Panc1 (cell line): ENCODE data around the gene VAC14. TPM values are rescaled to one million over a fixed set of nuclear protein-coding genes. Genes with fewer than 3 reads are reported as not detected.

Experiments used
- ATAC-seq: fragments of 200-7000 bp; cut with Tn5 transposase; 2 replicates; pipeline ENCODE4 v1.9.1; 2020; ENCODE audit warnings: mild to moderate bottlenecking, moderate library complexity
- BruUV-seq: library from RNA; stranded (reverse); fragments of 400-500 nt; replicated peaks from 2 replicates; lab custom pipeline; 2021; lab: Mats Ljungman, UMichigan
- CTCF ChIA-PET: fragments of 300-600 bp; sonication (Branson Sonifier 250); formaldehyde crosslinking; loops from one replicate; lab custom pipeline; 2022; ENCODE audit warnings: antibody characterized with exemption; lab: Charles Lee
- POLR2A ChIA-PET: fragments of 300-600 bp; sonication (Branson Sonifier 250); formaldehyde crosslinking; loops from one replicate; lab custom pipeline; 2022; ENCODE audit warnings: antibody characterized with exemption; lab: Charles Lee
- DNase-seq: peaks from one replicate; pipeline ENCODE4 v3.0.0-alpha.2; 2010; ENCODE audit warnings: low read depth, low spot score
- H3K27ac ChIP-seq: 2 replicates; pipeline ENCODE4 v1.5.1; 2011; ENCODE audit warnings: mild to moderate bottlenecking, low read length, inconsistent platforms
- H3K27me3 ChIP-seq: fragments of 200-500 bp; sonication (Bioruptor generic); 2 replicates; pipeline ENCODE4 v1.6.0; 2014; ENCODE audit warnings: low read length, inconsistent platforms; ENCODE audit not compliant: control insufficient read depth, insufficient read depth
- H3K36me3 ChIP-seq: fragments of 200-500 bp; sonication (Bioruptor generic); 2 replicates; pipeline ENCODE4 v1.5.1; 2014; ENCODE audit warnings: inconsistent platforms, mild to moderate bottlenecking, low read length, moderate library complexity; ENCODE audit not compliant: control insufficient read depth, insufficient read depth
- H3K4me1 ChIP-seq: 2 replicates; pipeline ENCODE4 v1.5.1; 2011; ENCODE audit warnings: inconsistent platforms, mild to moderate bottlenecking, low read length, moderate library complexity; ENCODE audit not compliant: control insufficient read depth, insufficient read depth
- H3K4me3 ChIP-seq, 2 experiments: 2 replicates each; pipeline ENCODE4 v1.5.1; 2011 to 2012; ENCODE audit warnings: low read depth in 2 of 2, low read length in 2 of 2, mild to moderate bottlenecking in 2 of 2, inconsistent platforms in 1 of 2, moderate library complexity in 1 of 2
- H3K9me3 ChIP-seq: fragments of 200-500 bp; sonication (Bioruptor generic); 2 replicates; pipeline ENCODE4 v1.5.1; 2014; ENCODE audit warnings: low read depth, mild to moderate bottlenecking, inconsistent platforms, low read length, moderate library complexity; ENCODE audit not compliant: control insufficient read depth, insufficient read depth
- CTCF ChIP-seq: fragments of 450-650 bp; IDR thresholded peaks from 2 replicates; pipeline ENCODE4 v1.5.1; 2017; ENCODE audit warnings: mild to moderate bottlenecking
- POLR2AphosphoS5 ChIP-seq: IDR thresholded peaks from 2 replicates; pipeline ENCODE4 v1.6.1; 2012; ENCODE audit warnings: mild to moderate bottlenecking, low read depth, low read length, moderate library complexity
- REST ChIP-seq, 2 experiments: IDR thresholded peaks; 2 replicates each; pipeline ENCODE4 v1.6.1; 2011 to 2012; ENCODE audit warnings: low read depth in 2 of 2, control low read depth in 1 of 2, low read length in 1 of 2, mild to moderate bottlenecking in 1 of 2, moderate library complexity in 1 of 2; ENCODE audit not compliant: insufficient read depth in 1 of 2
- SIN3A ChIP-seq: IDR thresholded peaks from 2 replicates; pipeline ENCODE4 v1.6.1; 2012; ENCODE audit warnings: low read depth, mild to moderate bottlenecking, low read length, moderate library complexity, borderline replicate concordance; ENCODE audit not compliant: insufficient read depth
- TCF7L2 ChIP-seq: IDR thresholded peaks from 2 replicates; pipeline ENCODE4 v1.6.1; 2011; ENCODE audit warnings: mild to moderate bottlenecking, low read depth, low read length, inconsistent platforms
- in situ Hi-C: cut with HindIII; loops from 2 replicates; pipeline ENCODE4 v1.10.0; 2016; ENCODE audit warnings: low sequenced_read_pairs, low pct_unique_long_range_greater_than_20kb
- intact Hi-C: fragments of 100-400 bp; cut with micrococcal nuclease; formaldehyde crosslinking; loops from one replicate; pipeline ENCODE4 v1.10.0; 2022; ENCODE audit not compliant: unreplicated experiment
- total RNA-seq: library from RNA; stranded (reverse); gene quantifications from one replicate; pipeline ENCODE4 v1.2.1, GENCODE V29; 2021; ENCODE audit not compliant: unreplicated experiment

Gene VAC14
- total RNA-seq, 1 experiment from 2014 or later = 37.9 TPM

GRCh38 chr16:70656065-70656711 is 144.8 kb downstream of the VAC14 start:
- in situ Hi-C loops (no loop called here), intact Hi-C loops (loop anchor here (10.0 kb wide), 1 partner anchor 81 kb away; no protein-coding TSS in a partner anchor)
- no peaks in the 10 kb centered on the region for H3K27me3 ChIP-seq
- H3K36me3 ChIP-seq = no peaks in the 10 kb centered on the region
- no peaks in the 10 kb centered on the region for H3K9me3 ChIP-seq
- ChIA-PET CTCF (no interaction called here), POLR2A (interaction anchor here (0.5 kb wide), 1 partner anchor 186 kb away, joined by 6 read pairs; no protein-coding TSS in a partner anchor)
- no peak overlapping the region for H3K4me3 ChIP-seq
- BruUV-seq = no TSS peak
- no peak for DNase-seq
- ATAC-seq = no peak
- no peak overlapping the region for H3K27ac ChIP-seq
- no peak for TF ChIP-seq TCF7L2
- no peak for TF ChIP-seq POLR2AphosphoS5
- no peak for TF ChIP-seq SIN3A
- TF ChIP-seq REST (IDR thresholded peaks at IDR 0.05; ENCODE audit: insufficient read depth in 1 of 2, low read depth in 2 of 2, low read length in 1 of 2) = no peak
- no peak for TF ChIP-seq CTCF
- no peaks in the 10 kb centered on the region for H3K4me1 ChIP-seq

- H3K36me3 ChIP-seq = no peaks in the 10 kb centered on the region
- POLR2A ChIA-PET = no interaction called here
- H3K4me1 ChIP-seq = no peaks in the 10 kb centered on the region
- H3K27me3 ChIP-seq = no peaks in the 10 kb centered on the region
- DNase-seq (peak; percentile 54), ATAC-seq (peak; percentile 85)
- in situ Hi-C loops = no loop called here
- peak; percentile 83 for TF ChIP-seq CTCF
- TF ChIP-seq REST (IDR thresholded peaks at IDR 0.05; ENCODE audit: insufficient read depth in 1 of 2, low read depth in 2 of 2, low read length in 1 of 2) = no peak
- no peak for TF ChIP-seq SIN3A
- 0 out of 2 replicates have a peak, but pooled peaks have one; percentile 22 for TF ChIP-seq TCF7L2
- peak overlapping the region; percentile 8; the same call in 1 of the 2 replicates for H3K27ac ChIP-seq
- no TSS peak for BruUV-seq
- CTCF ChIA-PET = interaction anchor here (0.6 to 1.2 kb wide), 4 partner anchors 16 to 672 kb away, joined by 4 to 14 read pairs (median 5); no protein-coding TSS in a partner anchor
- H3K4me3 ChIP-seq = peak overlapping the region in 1 of 2 experiments; percentile 40; a peak in 2 of 4 replicates
- no peaks in the 10 kb centered on the region for H3K9me3 ChIP-seq
- intact Hi-C loops = loop anchor here (10.0 kb wide), 1 partner anchor 79 kb away; no protein-coding TSS in a partner anchor
Measured at GRCh38 chr16:70653809-70654771, 146.9 kb downstream of the VAC14 start.
